Activated T-cell treated with anti-CD3 and anti-CD28 coated beads for 48 hours (primary cell): Measurements from ENCODE around the gene TMEM240.
A peak's percentile ranks its signal among the peaks of the same experiment; 100 is the strongest.
"Not testable (repeated sequence)": the region's sequence is repeated elsewhere in the genome, so short reads cannot be mapped to it uniquely, and the experiment has no call there.

Experiments used
- DNase-seq: peaks from one replicate; pipeline ENCODE4 v3.0.0-alpha.2; 2020; ENCODE audit warnings: low read depth

Gene TMEM240

GRCh38 chr1:1524750-1525383, 15.6 kb downstream of the TMEM240 start:
- not testable (repeated sequence) for DNase-seq

GRCh38 chr1:1523651-1524050, 16.8 kb downstream of the TMEM240 start:
- not testable (repeated sequence) for DNase-seq

- not testable (repeated sequence) for DNase-seq
Observed at GRCh38 chr1:1523226-1523625, 17.2 kb downstream of the TMEM240 start.

GRCh38 chr1:1522536-1522935, 17.9 kb downstream of the TMEM240 start:
- DNase-seq: not testable (repeated sequence)

GRCh38 chr1:1521331-1521730, 19.1 kb downstream of the TMEM240 start:
- no peak for DNase-seq

GRCh38 chr1:1519805-1520505, 20.5 kb downstream of the TMEM240 start:
- not testable (repeated sequence) for DNase-seq

- not testable (repeated sequence) for DNase-seq
Observed at GRCh38 chr1:1518621-1519007, 21.8 kb downstream of the TMEM240 start.

- DNase-seq: no peak
Observed at GRCh38 chr1:1517973-1518620, 22.3 kb downstream of the TMEM240 start.

- DNase-seq: not testable (repeated sequence)
Observed at GRCh38 chr1:1516923-1517322, 23.5 kb downstream of the TMEM240 start.

GRCh38 chr1:1514376-1514775, 26.0 kb downstream of the TMEM240 start:
- not testable (repeated sequence) for DNase-seq

GRCh38 chr1:1513675-1514074, 26.7 kb downstream of the TMEM240 start:
- DNase-seq: not testable (repeated sequence)

GRCh38 chr1:1512425-1512824, 28.0 kb downstream of the TMEM240 start:
- peak; percentile 13 for DNase-seq

- peak; percentile 96 for DNase-seq
Observed at GRCh38 chr1:1511533-1512285, 28.7 kb downstream of the TMEM240 start, which contains the start of gene ATAD3A. Gene ATAD3A (plus strand): TSS chr1:1512162. CDS start chr1:1512269, 107 bp downstream.

- no peak for DNase-seq
Observed at GRCh38 chr1:1510912-1511532, 29.4 kb downstream of the TMEM240 start.

GRCh38 chr1:1509465-1509850, 31.0 kb downstream of the TMEM240 start:
- not testable (repeated sequence) for DNase-seq

- not testable (repeated sequence) for DNase-seq
Observed at GRCh38 chr1:1508775-1509464, 31.5 kb downstream of the TMEM240 start.

GRCh38 chr1:1507305-1507704, 33.1 kb downstream of the TMEM240 start:
- no peak for DNase-seq

GRCh38 chr1:1505801-1506200, 34.6 kb downstream of the TMEM240 start:
- DNase-seq: not testable (repeated sequence)

- DNase-seq: peak; percentile 29
Observed at GRCh38 chr1:1505366-1505798, 35.0 kb downstream of the TMEM240 start.

- peak; percentile 73 for DNase-seq
Observed at GRCh38 chr1:1504777-1505365, 35.6 kb downstream of the TMEM240 start.
